ENCODE measurements around the gene CDC42BPG.

CDC42BPG gene

GRCh38 chr11:64784813-64785581, 59.5 kb downstream of the CDC42BPG start:
- in situ Hi-C loops (cut with HindIII; ENCODE audit: low sequenced_read_pairs) = no loop called here
- no peak for DNase-seq (ENCODE audit: low read depth)
- no peak for TF ChIP-seq CTCF (IDR thresholded peaks at IDR 0.05; ENCODE audit: low read depth, low read length, missing control alignments)
- H3K4me3 ChIP-seq (ENCODE audit: low read depth, low read length) = no peak overlapping the region

GRCh38 chr11:64778473-64779298, 65.8 kb downstream of the CDC42BPG start, which contains the start of gene SF1:
Gene SF1 (minus strand): TSS chr11:64778542. CDS start chr11:64778392, 150 bp downstream.
- DNase-seq (ENCODE audit: low read depth) = peak; percentile 100
- no peak for TF ChIP-seq CTCF (IDR thresholded peaks at IDR 0.05; ENCODE audit: low read depth, low read length, missing control alignments)
- in situ Hi-C loops (cut with HindIII; ENCODE audit: low sequenced_read_pairs) = loop anchor here (10.0 kb wide), 1 partner anchor 64 kb away; no protein-coding TSS in a partner anchor
- peak within 1 kb of the TSS; percentile 64 for H3K4me3 ChIP-seq (ENCODE audit: low read depth, low read length)

GRCh38 chr11:64778223-64778472, 66.3 kb downstream of the CDC42BPG start:
- no peak for DNase-seq (ENCODE audit: low read depth)
- peak overlapping the region; percentile 64 for H3K4me3 ChIP-seq (ENCODE audit: low read depth, low read length)
- TF ChIP-seq CTCF (IDR thresholded peaks at IDR 0.05; ENCODE audit: low read depth, low read length, missing control alignments) = no peak
- in situ Hi-C loops (cut with HindIII; ENCODE audit: low sequenced_read_pairs) = loop anchor here (10.0 kb wide), 1 partner anchor 63 kb away; no protein-coding TSS in a partner anchor

DNA sequence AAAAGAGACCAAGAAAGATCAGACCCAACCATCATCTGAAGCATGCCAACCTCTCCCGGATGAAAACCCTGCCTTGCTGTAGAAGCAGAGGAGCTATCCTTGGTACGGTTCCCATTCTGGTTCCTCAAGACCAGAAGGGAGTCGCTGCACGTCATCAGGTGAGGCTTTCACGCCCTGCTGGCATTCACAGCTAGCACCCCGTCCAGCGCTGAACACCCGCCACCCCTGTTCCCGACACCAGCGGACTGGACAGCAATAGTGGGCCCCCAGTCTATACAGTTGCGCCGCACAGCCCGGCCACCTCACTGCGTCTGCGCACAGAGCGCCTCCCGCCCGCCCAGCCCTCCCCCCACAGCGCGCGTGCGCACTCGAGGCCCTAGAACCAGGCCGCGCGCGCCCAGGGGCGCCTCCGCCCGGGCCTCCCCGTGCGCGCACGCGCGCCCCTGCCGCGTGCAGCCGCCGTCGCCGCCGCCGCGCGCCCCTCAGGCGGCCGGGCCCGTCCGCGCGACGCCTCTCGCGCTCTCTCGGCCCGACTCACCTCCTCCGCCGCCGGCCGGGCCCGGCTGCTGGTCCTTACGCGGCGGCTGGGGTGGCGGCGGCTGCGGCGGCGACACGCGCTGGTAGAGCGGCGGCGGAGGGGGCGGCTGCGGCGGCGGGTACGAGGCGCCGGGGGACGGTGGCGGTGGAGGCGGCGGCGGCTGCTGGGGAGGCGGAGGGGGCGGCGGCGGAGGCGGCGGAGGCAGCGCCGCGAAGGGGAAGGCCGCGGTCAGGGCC, 66.8 kb downstream of the CDC42BPG start:
- in situ Hi-C loops (cut with HindIII; ENCODE audit: low sequenced_read_pairs) = loop anchor here (10.0 kb wide), 1 partner anchor 63 kb away; no protein-coding TSS in a partner anchor
- DNase-seq (ENCODE audit: low read depth) = peak; percentile 66
- peak overlapping the region; percentile 64 for H3K4me3 ChIP-seq (ENCODE audit: low read depth, low read length)

DNA sequence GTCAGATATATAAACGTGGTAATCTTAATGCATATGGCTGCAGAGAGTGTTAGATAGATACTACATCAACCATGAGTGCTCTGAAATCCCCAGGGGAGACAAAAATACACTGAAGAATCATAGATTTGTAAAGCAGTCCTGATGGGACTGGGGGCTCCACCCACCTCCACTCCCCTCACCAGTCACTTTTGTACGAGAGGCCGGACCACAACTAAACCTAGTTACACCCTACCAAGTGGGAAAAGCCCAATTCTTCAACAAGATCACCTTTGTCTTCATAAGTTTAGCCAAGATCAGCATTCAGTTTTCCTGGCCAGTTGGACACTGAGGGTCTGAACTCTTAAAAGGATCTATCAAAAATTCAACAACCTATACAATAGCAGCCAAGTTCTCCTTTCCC, 67.6 kb downstream of the CDC42BPG start:
- in situ Hi-C loops (cut with HindIII; ENCODE audit: low sequenced_read_pairs) = loop anchor here (10.0 kb wide), 1 partner anchor 62 kb away; no protein-coding TSS in a partner anchor
- no peak for TF ChIP-seq CTCF (IDR thresholded peaks at IDR 0.05; ENCODE audit: low read depth, low read length, missing control alignments)
- H3K4me3 ChIP-seq (ENCODE audit: low read depth, low read length) = peak overlapping the region; percentile 64

More for the DNA sequence above, 66.8 kb downstream of the CDC42BPG start:
- no peak for TF ChIP-seq CTCF (IDR thresholded peaks at IDR 0.05; ENCODE audit: low read depth, low read length, missing control alignments)

DNA sequence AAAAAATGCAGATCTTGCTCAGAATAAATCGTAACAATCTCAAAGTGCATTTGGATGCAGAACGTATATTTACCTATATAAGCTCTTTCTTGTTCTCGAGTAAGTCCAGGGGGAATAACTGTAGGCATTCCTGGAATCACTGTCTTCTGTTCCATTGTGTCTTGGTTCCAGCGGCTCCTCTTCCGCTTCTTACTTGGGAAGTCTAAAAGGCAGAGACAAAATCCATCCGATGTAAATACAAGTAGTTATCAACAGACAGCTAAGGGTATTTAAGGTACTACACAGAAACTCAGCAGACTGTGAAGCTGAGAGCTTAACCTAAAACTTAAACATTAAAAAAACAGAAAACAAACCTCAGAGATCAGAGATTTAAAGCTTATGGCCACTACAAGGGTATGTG, 68.0 kb downstream of the CDC42BPG start:
- DNase-seq (ENCODE audit: low read depth) = no peak
- no peak for TF ChIP-seq CTCF (IDR thresholded peaks at IDR 0.05; ENCODE audit: low read depth, low read length, missing control alignments)
- H3K4me3 ChIP-seq (ENCODE audit: low read depth, low read length) = peak overlapping the region; percentile 64
- in situ Hi-C loops (cut with HindIII; ENCODE audit: low sequenced_read_pairs) = loop anchor here (10.0 kb wide), 1 partner anchor 62 kb away; no protein-coding TSS in a partner anchor

More for the DNA sequence above, 67.6 kb downstream of the CDC42BPG start:
- DNase-seq (ENCODE audit: low read depth) = no peak
